GM19324 (cell line): ENCODE measurements around the gene SWI5.

Experiments used
- ATAC-seq: cut with Tn5 transposase; IDR thresholded peaks from one replicate; pipeline ENCODE4 v1.9.1; 2021; ENCODE audit warnings: mild to moderate bottlenecking, moderate library complexity; ENCODE audit not compliant: unreplicated experiment, low FRiP score

SWI5 gene

GRCh38 chr9:128250839-128251731 is 25.0 kb upstream of the SWI5 start:
- no peak for ATAC-seq

DNA sequence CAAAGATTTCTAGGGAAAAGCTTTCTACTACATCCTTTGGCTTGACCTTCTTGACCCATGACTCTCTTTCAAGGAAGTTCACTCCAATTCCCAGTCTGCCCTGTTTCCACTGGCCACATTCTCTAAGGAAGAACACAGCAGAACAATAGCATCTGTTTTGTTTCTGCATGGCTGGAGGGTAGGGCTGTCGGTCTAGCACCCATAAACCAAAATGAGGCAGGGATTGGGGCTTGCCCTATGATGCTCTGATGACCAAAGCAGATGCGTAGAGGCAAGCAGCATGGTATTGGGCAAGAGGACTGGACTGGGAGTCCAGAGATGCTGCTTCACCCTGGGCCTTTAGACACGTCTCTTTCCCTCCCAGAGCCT is 24.4 kb upstream of the SWI5 start:
- no peak for ATAC-seq

- ATAC-seq = no peak
Observed at GRCh38 chr9:128252317-128253139, 23.5 kb upstream of the SWI5 start.

- no peak for ATAC-seq
Observed at GRCh38 chr9:128253140-128253990, 22.7 kb upstream of the SWI5 start.

GRCh38 chr9:128253991-128254346 is 22.1 kb upstream of the SWI5 start:
- ATAC-seq = no peak

- no peak for ATAC-seq
Observed at GRCh38 chr9:128254362-128254761, 21.7 kb upstream of the SWI5 start.

DNA sequence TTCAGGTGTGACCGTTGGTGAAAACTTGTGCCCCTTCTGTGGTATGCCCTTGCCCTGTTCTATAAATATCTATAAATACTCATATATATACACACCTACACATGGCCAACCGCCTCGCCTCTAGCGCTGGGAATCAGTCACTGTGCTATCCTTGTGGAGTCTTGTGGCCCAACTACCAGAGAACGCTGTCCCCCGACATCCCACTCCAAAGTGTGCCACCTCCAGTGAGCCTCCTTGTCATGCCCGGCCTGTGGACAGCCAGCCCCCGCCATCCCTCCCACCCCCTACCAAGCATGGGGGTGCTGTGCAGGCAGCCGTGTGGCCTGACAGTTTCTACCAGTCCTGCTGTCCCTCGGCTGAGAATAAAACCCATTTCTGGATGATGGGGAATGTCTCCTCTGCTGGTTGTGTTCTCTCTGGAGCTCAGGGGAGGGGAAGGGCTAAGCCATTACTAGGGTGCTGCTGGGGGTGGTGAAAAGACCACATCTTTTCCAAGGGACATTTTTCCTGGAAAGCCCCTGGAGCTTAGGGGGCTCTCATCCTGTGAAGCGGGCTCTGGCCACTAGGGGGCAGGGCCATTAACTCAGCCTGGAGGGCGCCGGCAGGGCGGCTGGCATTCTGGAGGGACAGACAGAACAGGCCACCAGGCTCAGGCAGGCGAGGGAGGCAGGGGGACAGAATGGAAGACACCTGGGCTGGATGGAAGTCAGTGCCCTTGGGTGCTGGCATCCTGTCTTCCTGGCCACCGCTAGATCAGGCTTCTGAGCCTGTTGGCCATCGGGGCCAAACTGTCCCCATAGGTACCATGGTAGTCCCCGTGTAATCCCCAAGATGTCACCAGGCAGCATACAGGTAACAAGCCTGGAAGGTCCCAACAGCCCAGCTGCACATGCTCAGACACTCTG is 21.0 kb upstream of the SWI5 start:
- no peak for ATAC-seq

DNA sequence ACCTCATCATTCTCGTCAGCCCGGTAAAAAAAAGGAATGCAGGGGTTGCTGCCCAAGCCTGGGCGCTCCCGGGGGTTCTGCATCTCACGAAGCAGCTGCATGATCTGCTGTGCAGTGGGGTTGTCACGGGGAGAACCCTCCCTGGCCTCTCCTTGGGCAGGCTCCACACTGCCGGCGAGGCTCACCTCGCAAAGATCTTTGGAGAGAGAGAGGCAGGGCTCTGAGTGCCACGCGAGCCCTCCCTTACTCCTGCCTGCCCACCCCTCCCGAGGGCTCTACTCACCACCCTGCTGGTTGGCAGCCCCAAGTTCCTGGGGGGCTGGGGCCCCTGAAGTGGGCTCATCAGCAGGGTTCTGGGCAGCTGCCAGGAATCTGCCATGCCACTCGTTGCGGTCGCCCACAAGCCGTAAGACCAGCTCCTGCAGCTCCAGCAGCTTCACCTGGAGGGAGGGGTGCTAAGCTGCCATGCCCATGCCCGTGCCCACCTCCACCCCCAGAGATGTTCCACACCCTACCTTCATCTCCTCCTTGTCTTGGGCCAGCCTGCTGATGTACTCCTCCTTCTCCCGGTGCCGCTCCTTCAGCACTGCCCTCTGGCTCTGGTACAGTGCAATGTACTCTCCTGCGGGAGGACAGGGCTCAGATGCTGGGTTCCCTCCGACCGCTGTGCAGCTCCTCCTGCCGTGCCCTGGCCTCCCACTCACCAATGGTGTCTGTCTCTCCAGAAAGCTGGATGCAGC is 18.8 kb upstream of the SWI5 start:
- no peak for ATAC-seq

DNA sequence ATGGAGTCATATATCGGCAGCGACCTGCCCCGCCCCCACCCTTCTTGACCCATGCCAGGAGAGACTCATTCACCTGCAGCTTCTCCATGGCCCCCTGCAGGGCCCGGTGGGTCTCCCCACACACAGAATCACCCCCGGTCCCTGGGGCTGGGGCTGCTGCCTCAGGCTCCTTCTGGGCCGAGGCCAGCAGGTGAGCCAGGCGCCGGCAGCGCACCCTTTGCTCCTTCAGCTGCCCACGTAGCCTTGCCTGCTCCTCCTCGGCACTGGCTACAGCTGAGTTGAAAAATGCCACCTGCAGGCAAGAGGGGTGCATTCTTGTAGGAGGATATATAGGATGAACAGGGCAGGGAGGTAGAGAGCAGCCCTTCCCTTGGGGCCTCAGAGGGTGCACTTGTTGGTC is 18.2 kb upstream of the SWI5 start:
- ATAC-seq = no peak

GRCh38 chr9:128258326-128258725 is 17.8 kb upstream of the SWI5 start:
- no peak for ATAC-seq

GRCh38 chr9:128259156-128259555 is 16.9 kb upstream of the SWI5 start:
- ATAC-seq = no peak

DNA sequence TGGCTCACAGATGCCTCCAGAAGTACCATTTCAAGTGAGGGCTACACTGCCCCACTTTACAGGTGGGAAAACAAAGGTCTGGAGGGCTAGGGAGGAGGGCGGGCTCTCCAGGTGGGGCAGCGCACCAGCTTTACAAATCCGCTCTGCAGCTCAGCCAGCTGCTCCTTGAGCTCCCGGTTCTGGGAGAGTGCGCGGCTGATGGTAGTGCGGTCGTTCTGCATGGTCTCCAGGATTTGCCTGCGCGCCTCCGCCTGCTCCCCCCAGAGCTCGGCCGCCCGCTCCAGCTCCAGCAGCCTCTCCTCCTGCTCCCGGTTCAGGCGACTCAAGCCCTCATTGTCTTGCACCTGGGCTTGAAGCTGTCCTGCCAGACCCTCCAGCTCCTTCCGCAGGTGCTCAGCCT is 15.7 kb upstream of the SWI5 start:
- no peak for ATAC-seq

DNA sequence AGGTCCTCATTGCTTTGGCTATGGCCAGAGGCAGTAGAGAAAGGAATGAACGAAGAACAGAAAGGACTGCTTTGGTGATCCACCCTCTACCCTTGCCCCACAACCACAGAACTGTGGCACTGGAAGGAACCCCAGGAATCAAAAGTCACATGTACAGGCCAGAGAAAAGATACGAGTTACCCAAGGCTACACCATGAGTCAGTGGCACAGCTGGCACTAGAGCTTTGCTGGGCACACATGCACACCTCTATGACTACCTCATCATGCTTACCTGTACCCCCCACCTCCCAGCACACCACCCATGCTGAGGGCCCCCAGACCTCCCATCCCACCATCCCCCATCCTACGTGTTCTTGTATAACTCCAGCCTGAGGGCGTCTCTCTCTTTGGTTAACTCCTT is 13.4 kb upstream of the SWI5 start:
- ATAC-seq = no peak

DNA sequence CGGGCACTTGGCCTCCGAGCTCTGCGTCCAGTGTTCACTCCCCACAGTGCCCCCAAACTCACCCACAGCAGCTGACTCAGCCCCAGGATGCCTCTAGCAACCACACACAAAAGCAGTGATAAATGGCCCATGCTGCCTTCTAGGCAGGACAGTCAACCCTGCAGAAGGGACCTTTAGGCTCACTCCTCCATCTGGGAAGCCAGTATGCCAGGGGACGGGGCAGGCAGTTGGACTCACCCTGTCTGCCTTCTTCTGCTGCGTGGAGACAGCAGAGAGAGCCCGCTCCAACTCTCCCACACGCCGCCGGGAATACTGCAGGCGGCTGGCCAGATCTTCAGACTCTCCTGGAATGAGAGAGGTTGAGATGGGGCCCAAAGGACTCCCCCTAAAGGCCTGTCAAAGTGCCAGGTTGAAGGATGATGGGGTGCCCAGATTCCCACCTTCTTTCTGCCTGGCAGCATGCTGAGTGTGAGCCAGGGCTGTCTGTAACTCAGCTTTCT is 10.7 kb upstream of the SWI5 start:
- no peak for ATAC-seq

- ATAC-seq = no peak
Observed at GRCh38 chr9:128266868-128267590, 9.0 kb upstream of the SWI5 start.

DNA sequence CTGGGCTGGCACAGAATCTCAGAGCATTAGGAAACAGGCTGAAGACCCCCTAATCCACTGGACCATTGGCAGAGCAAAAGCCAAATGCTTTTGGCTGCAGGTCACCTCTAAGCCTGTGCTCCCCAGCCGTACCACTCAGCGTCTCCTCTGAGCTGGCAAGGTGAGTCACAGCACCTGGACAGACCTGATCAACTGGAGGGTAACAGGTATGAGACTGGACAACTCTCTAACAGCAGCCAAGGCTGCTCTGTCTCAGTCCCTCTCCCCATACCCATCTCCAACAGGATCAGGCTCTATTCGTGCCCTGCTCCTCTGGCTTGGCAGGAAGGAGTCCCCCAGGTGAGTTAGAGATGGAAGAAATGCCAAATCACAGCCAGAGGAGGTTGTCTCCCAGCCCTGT is 5.0 kb upstream of the SWI5 start:
- ATAC-seq = no peak

DNA sequence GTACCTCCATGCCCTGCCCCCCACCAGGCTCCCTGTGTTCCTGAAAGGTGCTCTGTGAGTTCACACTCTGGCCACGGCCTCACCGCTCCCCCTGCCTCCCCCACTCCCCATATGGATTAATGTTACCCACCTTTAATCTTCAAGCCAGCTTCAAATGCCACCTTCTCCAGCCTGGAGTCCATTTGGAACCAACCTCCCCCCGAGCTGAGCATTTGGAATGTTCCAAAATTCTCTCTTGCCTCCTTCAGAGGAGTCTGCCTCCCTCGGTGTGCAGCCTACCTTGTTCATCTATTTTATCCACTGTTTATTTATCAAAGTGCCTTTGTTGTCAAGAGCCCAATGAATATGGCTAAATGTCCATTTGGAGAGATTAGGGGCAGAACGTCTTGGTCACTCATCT is 4.6 kb upstream of the SWI5 start:
- no peak for ATAC-seq

- no peak for ATAC-seq
Observed at GRCh38 chr9:128274245-128274644, 1.8 kb upstream of the SWI5 start.
